ENCODE data around the gene TMEM182. TPM values are rescaled to one million over a fixed set of nuclear protein-coding genes. Genes with fewer than 3 reads are reported as not detected.

Gene TMEM182
- total RNA-seq, 2 donors from 2014 or later, result 6.8 to 10.0 TPM

GRCh38 chr2:102778260-102778659, 16.4 kb downstream of the TMEM182 start:
- Mint-ChIP-seq H3K4me3 (no peak overlapping the region), H3K4me1 (ENCODE audit: low read depth) (no peaks in the 10 kb centered on the region), H3K9me3 (no peaks in the 10 kb centered on the region), H3K36me3 (ENCODE audit: insufficient read depth in 2 of 2) (peaks cover 0 to 2% of the 10 kb centered on the region in 2 donors), H3K27me3 (ENCODE audit: low read depth) (no peaks in the 10 kb centered on the region), H3K27ac (no peak overlapping the region)
- DNase-seq, result no peak
- ATAC-seq (replicated peaks in 1 of 2), result no peak

GRCh38 chr2:102780467-102780866, 18.6 kb downstream of the TMEM182 start:
- Mint-ChIP-seq H3K4me1 (ENCODE audit: low read depth) (no peaks in the 10 kb centered on the region), H3K27ac (no peak overlapping the region), H3K27me3 (ENCODE audit: low read depth) (no peaks in the 10 kb centered on the region), H3K9me3 (no peaks in the 10 kb centered on the region), H3K36me3 (ENCODE audit: insufficient read depth in 2 of 2) (peaks cover 0 to 4% of the 10 kb centered on the region in 2 donors), H3K4me3 (no peak overlapping the region)
- ATAC-seq (replicated peaks in 1 of 2) (no peak), DNase-seq (no peak)

- no peak for DNase-seq
Measured at GRCh38 chr2:102782187-102782586, 20.4 kb downstream of the TMEM182 start.

GRCh38 chr2:102782933-102783332, 21.1 kb downstream of the TMEM182 start:
- Mint-ChIP-seq H3K9me3 (no peaks in the 10 kb centered on the region), H3K4me3 (no peak overlapping the region), H3K4me1 (ENCODE audit: low read depth) (no peaks in the 10 kb centered on the region), H3K27ac (no peak overlapping the region), H3K27me3 (ENCODE audit: low read depth) (no peaks in the 10 kb centered on the region), H3K36me3 (ENCODE audit: insufficient read depth in 2 of 2) (peaks cover 0 to 2% of the 10 kb centered on the region in 2 donors)
- no peak for DNase-seq
- no peak for ATAC-seq (replicated peaks in 1 of 2)

More at GRCh38 chr2:102782187-102782586, 20.4 kb downstream of the TMEM182 start:
- no peak for ATAC-seq (replicated peaks in 1 of 2)
- Mint-ChIP-seq H3K27me3 (ENCODE audit: low read depth) (no peaks in the 10 kb centered on the region), H3K27ac (no peak overlapping the region), H3K4me3 (no peak overlapping the region), H3K36me3 (ENCODE audit: insufficient read depth in 2 of 2) (peaks cover 0 to 4% of the 10 kb centered on the region in 2 donors), H3K9me3 (no peaks in the 10 kb centered on the region), H3K4me1 (ENCODE audit: low read depth) (no peaks in the 10 kb centered on the region)

GRCh38 chr2:102783506-102784183, 21.8 kb downstream of the TMEM182 start:
- DNase-seq, result no peak
- ATAC-seq (replicated peaks in 1 of 2), result no peak
- Mint-ChIP-seq H3K36me3 (ENCODE audit: insufficient read depth in 2 of 2) (peaks cover 0 to 2% of the 10 kb centered on the region in 2 donors), H3K4me3 (no peak overlapping the region), H3K27ac (no peak overlapping the region), H3K9me3 (no peaks in the 10 kb centered on the region), H3K4me1 (ENCODE audit: low read depth) (no peaks in the 10 kb centered on the region), H3K27me3 (ENCODE audit: low read depth) (no peaks in the 10 kb centered on the region)

GRCh38 chr2:102784940-102785339, 23.1 kb downstream of the TMEM182 start:
- H3K9me3 Mint-ChIP-seq, result no peaks in the 10 kb centered on the region
- no peak overlapping the region for H3K4me3 Mint-ChIP-seq
- no peaks in the 10 kb centered on the region for H3K27me3 Mint-ChIP-seq (ENCODE audit: low read depth)
- DNase-seq, result no peak
- H3K4me1 Mint-ChIP-seq (ENCODE audit: low read depth), result no peaks in the 10 kb centered on the region
- peaks cover 0 to 2% of the 10 kb centered on the region in 2 donors for H3K36me3 Mint-ChIP-seq (ENCODE audit: insufficient read depth in 2 of 2)
- H3K27ac Mint-ChIP-seq, result no peak overlapping the region
- ATAC-seq (replicated peaks in 1 of 2), result no peak

GRCh38 chr2:102788216-102788884, 26.5 kb downstream of the TMEM182 start:
- H3K4me1 Mint-ChIP-seq (ENCODE audit: low read depth), result no peaks in the 10 kb centered on the region
- H3K36me3 Mint-ChIP-seq (ENCODE audit: insufficient read depth in 2 of 2), result peaks cover 0 to 2% of the 10 kb centered on the region in 2 donors
- H3K9me3 Mint-ChIP-seq, result peaks cover 0 to 2% of the 10 kb centered on the region in 2 donors
- no peak for ATAC-seq (replicated peaks in 1 of 2)
- DNase-seq, result no peak
- no peaks in the 10 kb centered on the region for H3K27me3 Mint-ChIP-seq (ENCODE audit: low read depth)
- H3K27ac Mint-ChIP-seq, result no peak overlapping the region
- no peak overlapping the region for H3K4me3 Mint-ChIP-seq

- Mint-ChIP-seq H3K27ac (no peak overlapping the region), H3K9me3 (peaks cover 0 to 2% of the 10 kb centered on the region in 2 donors), H3K4me3 (no peak overlapping the region), H3K4me1 (ENCODE audit: low read depth) (no peaks in the 10 kb centered on the region), H3K36me3 (ENCODE audit: insufficient read depth in 2 of 2) (peaks cover 0 to 2% of the 10 kb centered on the region in 2 donors), H3K27me3 (ENCODE audit: low read depth) (no peaks in the 10 kb centered on the region)
- DNase-seq (no peak), ATAC-seq (replicated peaks in 1 of 2) (no peak)
Measured at GRCh38 chr2:102788885-102789260, 27.0 kb downstream of the TMEM182 start.

- no peak for ATAC-seq (replicated peaks in 1 of 2)
- no peak for DNase-seq
- peaks cover 0 to 2% of the 10 kb centered on the region in 2 donors for H3K36me3 Mint-ChIP-seq (ENCODE audit: insufficient read depth in 2 of 2)
- H3K27me3 Mint-ChIP-seq (ENCODE audit: low read depth), result no peaks in the 10 kb centered on the region
- peaks cover 0 to 2% of the 10 kb centered on the region in 2 donors for H3K9me3 Mint-ChIP-seq
- H3K27ac Mint-ChIP-seq, result no peak overlapping the region
- H3K4me1 Mint-ChIP-seq (ENCODE audit: low read depth), result no peaks in the 10 kb centered on the region
- H3K4me3 Mint-ChIP-seq, result no peak overlapping the region
Measured at GRCh38 chr2:102789349-102790090, 27.7 kb downstream of the TMEM182 start.

GRCh38 chr2:102790091-102790455, 28.2 kb downstream of the TMEM182 start:
- Mint-ChIP-seq H3K27ac (no peak overlapping the region), H3K27me3 (ENCODE audit: low read depth) (no peaks in the 10 kb centered on the region), H3K36me3 (ENCODE audit: insufficient read depth in 2 of 2) (peaks cover 0 to 2% of the 10 kb centered on the region in 2 donors)

GRCh38 chr2:102792568-102793208, 30.9 kb downstream of the TMEM182 start:
- no peak for DNase-seq
- peaks cover 0 to 4% of the 10 kb centered on the region in 2 donors for H3K36me3 Mint-ChIP-seq (ENCODE audit: insufficient read depth in 2 of 2)
- ATAC-seq (replicated peaks in 1 of 2), result no peak
- H3K9me3 Mint-ChIP-seq, result peaks cover 3 to 6% of the 10 kb centered on the region in 2 donors
- no peaks in the 10 kb centered on the region for H3K27me3 Mint-ChIP-seq (ENCODE audit: low read depth)
- H3K4me3 Mint-ChIP-seq, result no peak overlapping the region
- H3K27ac Mint-ChIP-seq, result no peak overlapping the region
- no peaks in the 10 kb centered on the region for H3K4me1 Mint-ChIP-seq (ENCODE audit: low read depth)

More at GRCh38 chr2:102790091-102790455, 28.2 kb downstream of the TMEM182 start:
- DNase-seq, result no peak
- Mint-ChIP-seq H3K4me1 (ENCODE audit: low read depth) (no peaks in the 10 kb centered on the region), H3K4me3 (no peak overlapping the region), H3K9me3 (peaks cover 0 to 2% of the 10 kb centered on the region in 2 donors)
- ATAC-seq (replicated peaks in 1 of 2), result no peak

- Mint-ChIP-seq H3K4me3 (no peak overlapping the region), H3K27ac (no peak overlapping the region), H3K27me3 (ENCODE audit: low read depth) (no peaks in the 10 kb centered on the region), H3K4me1 (ENCODE audit: low read depth) (no peaks in the 10 kb centered on the region), H3K36me3 (ENCODE audit: insufficient read depth in 2 of 2) (peaks cover 13 to 25% of the 10 kb centered on the region in 2 donors), H3K9me3 (peaks cover 13 to 18% of the 10 kb centered on the region in 2 donors)
- DNase-seq (no peak), ATAC-seq (replicated peaks in 1 of 2) (no peak)
Measured at GRCh38 chr2:102795641-102796040, 33.8 kb downstream of the TMEM182 start.

GRCh38 chr2:102796337-102796736, 34.5 kb downstream of the TMEM182 start:
- DNase-seq (no peak), ATAC-seq (replicated peaks in 1 of 2) (no peak)
- no peak overlapping the region for H3K4me3 Mint-ChIP-seq
- no peaks in the 10 kb centered on the region for H3K4me1 Mint-ChIP-seq (ENCODE audit: low read depth)
- H3K9me3 Mint-ChIP-seq, result peaks cover 13 to 19% of the 10 kb centered on the region in 2 donors
- H3K27me3 Mint-ChIP-seq (ENCODE audit: low read depth), result no peaks in the 10 kb centered on the region
- H3K36me3 Mint-ChIP-seq (ENCODE audit: insufficient read depth in 2 of 2), result peaks cover 16 to 28% of the 10 kb centered on the region in 2 donors
- H3K27ac Mint-ChIP-seq, result no peak overlapping the region

Data from activated T-cell treated with anti-CD3 and anti-CD28 coated beads, Interleukin-2, amount 50 U/mL, for 72 hours (primary cell).